IPS-15b (cell line): ENCODE measurements around the gene NDST1.

Experiments
- H3K27me3 ChIP-seq: one replicate; pipeline ENCODE4 v1.6.1; 2013; ENCODE audit warnings: low read length; ENCODE audit not compliant: control insufficient read depth, insufficient read depth
- H3K36me3 ChIP-seq: one replicate; pipeline ENCODE4 v1.6.1; 2013; ENCODE audit warnings: low read length; ENCODE audit not compliant: control insufficient read depth, insufficient read depth
- H3K4me1 ChIP-seq: one replicate; pipeline ENCODE4 v1.6.1; 2013; ENCODE audit warnings: mild to moderate bottlenecking, low read length; ENCODE audit not compliant: control insufficient read depth, insufficient read depth
- H3K4me3 ChIP-seq: one replicate; pipeline ENCODE4 v1.5.1; 2013; ENCODE audit warnings: low read depth, low read length
- H3K9ac ChIP-seq: one replicate; pipeline ENCODE4 v1.6.1; 2013; ENCODE audit warnings: low read depth, mild to moderate bottlenecking, low read length
- H3K9me3 ChIP-seq: one replicate; pipeline ENCODE4 v1.6.1; 2013; ENCODE audit warnings: mild to moderate bottlenecking, low read length; ENCODE audit not compliant: control insufficient read depth, insufficient read depth

Gene NDST1

DNA sequence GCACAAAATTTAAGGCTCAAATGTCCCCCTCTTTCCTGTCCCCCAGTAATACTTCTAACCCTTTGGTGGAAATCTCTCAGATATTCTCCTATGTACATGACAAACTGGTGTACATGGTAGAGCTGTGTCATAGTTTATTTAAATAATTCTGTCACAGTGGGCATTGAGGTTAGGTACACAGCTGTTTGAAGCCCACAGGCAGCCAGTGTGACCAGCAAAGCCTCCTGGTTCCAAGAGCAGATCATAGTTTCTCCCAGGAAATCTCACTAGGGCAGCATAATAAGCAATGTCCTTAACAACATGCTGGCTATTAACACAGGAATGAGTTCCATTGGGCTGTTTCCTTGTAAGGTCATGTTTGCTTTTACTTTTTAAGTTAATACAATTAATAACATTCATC is 63.9 kb downstream of the NDST1 start:
- Histone ChIP-seq H3K4me3 (no peak overlapping the region), H3K27me3 (no peaks in the 10 kb centered on the region), H3K4me1 (no peaks in the 10 kb centered on the region), H3K9ac (no peak overlapping the region), H3K9me3 (no peaks in the 10 kb centered on the region), H3K36me3 (no peaks in the 10 kb centered on the region)

DNA sequence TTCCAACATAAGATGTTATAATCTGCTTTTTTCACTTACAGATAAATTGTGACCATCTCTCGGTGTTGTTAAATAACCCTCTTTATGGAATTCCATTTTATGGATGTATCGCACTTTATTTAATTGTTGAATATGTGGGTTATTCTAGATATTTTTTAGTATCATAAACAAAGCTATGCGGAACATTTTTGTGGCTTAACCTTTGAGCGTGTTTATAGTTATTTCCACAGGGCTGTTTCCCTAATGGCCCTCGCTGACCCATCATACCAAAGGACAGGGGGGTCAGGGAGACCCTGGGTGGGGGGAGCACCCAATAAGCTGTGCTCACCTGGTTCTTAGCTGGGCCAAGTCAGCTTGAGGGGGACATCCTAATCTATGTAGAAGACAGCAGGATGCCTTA is 65.3 kb downstream of the NDST1 start:
- no peaks in the 10 kb centered on the region for H3K27me3 ChIP-seq
- H3K9me3 ChIP-seq = no peaks in the 10 kb centered on the region

DNA sequence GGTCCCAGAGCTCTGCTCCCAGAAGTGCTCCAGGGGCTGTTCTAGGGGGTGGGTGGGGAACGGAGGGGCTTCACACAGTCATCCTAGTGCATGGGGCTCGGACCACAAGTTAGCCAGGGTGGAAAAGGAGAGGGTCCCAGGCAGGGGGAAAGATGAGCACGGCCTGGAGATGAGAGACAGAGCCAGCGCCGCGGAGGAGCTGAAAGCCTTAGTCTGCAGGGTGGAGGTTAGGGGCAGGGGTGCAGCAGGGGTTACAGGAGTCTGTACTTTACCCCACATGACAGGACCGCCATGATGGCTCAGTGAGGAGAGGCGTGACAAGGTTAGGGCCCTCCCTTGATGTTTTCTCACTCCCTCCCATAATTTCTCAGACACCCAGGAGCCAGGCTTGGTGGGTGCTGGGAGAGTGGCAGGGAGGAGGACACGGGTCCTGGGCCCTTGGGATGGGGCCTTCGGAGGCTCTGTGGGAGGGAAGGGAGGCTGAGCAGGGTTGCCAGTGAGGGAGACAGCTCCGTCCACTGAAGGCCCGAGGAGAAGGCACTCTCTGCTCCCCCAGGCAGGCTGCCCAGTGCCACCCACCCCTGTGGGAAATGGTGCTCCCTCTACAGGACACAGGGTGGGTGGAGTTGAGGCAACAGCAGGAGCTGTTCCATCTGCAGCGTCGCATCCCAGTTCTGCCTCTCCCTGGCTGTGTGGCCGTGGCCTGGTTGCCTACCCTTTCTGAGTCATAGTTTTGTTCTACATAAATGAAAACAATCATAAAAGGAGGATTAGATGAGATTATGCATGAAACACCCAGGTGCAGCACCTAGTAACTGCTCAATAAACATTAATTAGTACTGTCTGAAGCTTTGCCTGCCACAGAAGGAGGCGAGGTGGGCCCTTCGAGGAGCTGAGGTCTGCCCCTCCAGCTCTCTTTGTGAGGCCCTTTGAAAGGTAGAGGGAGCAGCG is 66.2 kb downstream of the NDST1 start:
- H3K27me3 ChIP-seq = no peaks in the 10 kb centered on the region
- no peaks in the 10 kb centered on the region for H3K9me3 ChIP-seq
- H3K36me3 ChIP-seq = no peaks in the 10 kb centered on the region
- H3K4me1 ChIP-seq = no peaks in the 10 kb centered on the region
- no peak overlapping the region for H3K9ac ChIP-seq
- H3K4me3 ChIP-seq = no peak overlapping the region

More for the DNA sequence above, 65.3 kb downstream of the NDST1 start:
- Histone ChIP-seq H3K9ac (no peak overlapping the region), H3K4me3 (no peak overlapping the region), H3K36me3 (no peaks in the 10 kb centered on the region), H3K4me1 (no peaks in the 10 kb centered on the region)

DNA sequence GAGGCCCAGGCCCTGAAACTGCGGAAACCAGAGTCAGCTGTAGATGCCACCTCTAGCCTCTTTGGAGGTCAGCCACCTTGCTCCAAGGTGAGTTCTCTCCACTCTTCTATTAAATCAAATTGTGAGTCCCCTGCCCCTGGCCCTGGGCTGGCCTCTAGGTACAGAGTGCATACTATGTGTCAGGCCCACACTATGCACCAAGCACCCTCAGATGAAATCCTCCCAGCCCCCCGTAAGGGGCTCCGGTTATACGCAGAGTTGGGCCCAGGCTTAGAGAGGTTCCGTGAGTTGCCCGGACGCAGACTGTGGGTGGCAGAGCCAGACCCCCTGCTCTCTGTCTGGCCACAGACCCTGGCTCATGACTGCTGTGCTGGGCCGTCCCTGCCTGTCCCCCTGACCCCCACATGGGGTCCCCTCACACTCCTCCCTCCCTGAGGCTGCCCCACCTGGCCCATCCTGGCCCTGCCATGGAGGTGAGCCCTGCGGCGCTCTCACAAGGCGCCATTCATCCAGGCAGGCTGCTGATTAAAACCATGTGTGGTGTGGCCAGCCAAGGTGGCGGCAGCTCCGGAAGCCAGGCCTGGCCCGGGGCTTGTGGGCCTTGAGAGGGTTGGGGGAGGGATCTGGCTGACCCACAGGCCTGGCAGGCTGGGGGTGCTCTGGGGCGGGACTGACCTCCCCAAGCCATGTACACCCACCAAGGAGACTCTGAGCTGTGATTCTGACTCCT is 67.1 kb downstream of the NDST1 start:
- Histone ChIP-seq H3K9ac (no peak overlapping the region), H3K9me3 (no peaks in the 10 kb centered on the region), H3K4me3 (no peak overlapping the region), H3K4me1 (no peaks in the 10 kb centered on the region), H3K27me3 (no peaks in the 10 kb centered on the region), H3K36me3 (no peaks in the 10 kb centered on the region)

DNA sequence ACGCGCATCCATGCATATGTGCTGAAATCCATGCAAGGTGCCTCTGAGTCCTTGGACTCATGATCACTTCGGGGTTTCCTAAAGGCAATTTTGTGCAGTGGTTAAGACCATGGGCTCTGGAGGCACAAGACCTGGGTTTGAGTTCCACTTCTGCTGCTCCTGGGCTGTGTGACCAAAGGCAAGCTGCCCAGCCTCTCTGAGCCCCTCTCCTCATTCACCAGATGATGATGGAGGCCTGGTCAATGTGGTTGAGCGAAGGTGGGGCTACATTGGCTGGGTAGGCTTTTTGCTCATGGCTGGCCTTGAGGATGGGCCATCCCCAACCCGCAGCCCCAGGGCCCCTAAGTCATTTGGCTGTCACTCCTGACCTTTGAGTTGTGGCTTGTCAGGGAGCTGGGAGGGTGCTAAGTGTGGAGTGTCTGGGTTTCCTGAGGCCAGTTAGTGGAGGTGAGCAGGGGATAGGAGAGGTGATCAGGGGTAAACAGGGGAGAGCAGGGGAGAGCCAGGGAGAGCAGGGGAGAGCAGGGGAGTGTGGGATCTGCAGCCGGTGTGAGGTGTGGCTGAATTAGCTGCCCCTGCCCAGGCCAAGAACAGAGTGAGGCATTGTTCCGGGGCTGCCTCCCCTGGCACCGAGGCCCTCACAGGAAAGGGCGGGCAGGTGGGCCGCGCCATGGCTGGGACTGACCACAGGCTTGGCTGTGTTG is 68.0 kb downstream of the NDST1 start:
- no peaks in the 10 kb centered on the region for H3K36me3 ChIP-seq
- H3K4me1 ChIP-seq = no peaks in the 10 kb centered on the region
- no peaks in the 10 kb centered on the region for H3K9me3 ChIP-seq
- H3K4me3 ChIP-seq = no peak overlapping the region
- no peaks in the 10 kb centered on the region for H3K27me3 ChIP-seq
- no peak overlapping the region for H3K9ac ChIP-seq

DNA sequence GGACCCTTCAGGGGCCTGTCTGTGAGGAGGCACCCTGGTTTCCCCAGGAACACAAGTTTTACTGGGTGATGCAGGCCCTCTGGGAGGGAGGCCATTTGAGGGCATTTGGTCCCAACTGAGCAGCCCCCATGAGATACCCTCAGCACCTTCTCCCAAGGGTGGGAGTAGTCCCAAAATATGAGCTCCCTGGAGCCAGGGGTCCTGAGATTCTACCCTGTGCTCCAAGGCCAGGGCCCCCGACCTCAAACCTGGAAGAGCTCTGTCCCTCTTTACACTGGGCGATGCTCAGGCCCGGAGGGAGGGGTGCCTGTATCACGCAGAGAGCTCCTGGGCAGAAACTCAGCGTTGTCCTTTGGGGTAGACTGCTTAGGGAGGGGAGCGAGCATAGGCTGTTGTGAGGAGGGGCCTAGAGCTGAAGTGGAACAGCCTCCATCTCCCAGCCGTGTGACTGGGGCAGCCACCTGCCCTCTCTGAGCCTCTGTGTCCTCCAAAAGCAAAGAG is 68.6 kb downstream of the NDST1 start:
- H3K27me3 ChIP-seq = no peaks in the 10 kb centered on the region
- H3K4me1 ChIP-seq = no peaks in the 10 kb centered on the region
- no peaks in the 10 kb centered on the region for H3K36me3 ChIP-seq
- H3K9ac ChIP-seq = no peak overlapping the region
- no peaks in the 10 kb centered on the region for H3K9me3 ChIP-seq
- no peak overlapping the region for H3K4me3 ChIP-seq

DNA sequence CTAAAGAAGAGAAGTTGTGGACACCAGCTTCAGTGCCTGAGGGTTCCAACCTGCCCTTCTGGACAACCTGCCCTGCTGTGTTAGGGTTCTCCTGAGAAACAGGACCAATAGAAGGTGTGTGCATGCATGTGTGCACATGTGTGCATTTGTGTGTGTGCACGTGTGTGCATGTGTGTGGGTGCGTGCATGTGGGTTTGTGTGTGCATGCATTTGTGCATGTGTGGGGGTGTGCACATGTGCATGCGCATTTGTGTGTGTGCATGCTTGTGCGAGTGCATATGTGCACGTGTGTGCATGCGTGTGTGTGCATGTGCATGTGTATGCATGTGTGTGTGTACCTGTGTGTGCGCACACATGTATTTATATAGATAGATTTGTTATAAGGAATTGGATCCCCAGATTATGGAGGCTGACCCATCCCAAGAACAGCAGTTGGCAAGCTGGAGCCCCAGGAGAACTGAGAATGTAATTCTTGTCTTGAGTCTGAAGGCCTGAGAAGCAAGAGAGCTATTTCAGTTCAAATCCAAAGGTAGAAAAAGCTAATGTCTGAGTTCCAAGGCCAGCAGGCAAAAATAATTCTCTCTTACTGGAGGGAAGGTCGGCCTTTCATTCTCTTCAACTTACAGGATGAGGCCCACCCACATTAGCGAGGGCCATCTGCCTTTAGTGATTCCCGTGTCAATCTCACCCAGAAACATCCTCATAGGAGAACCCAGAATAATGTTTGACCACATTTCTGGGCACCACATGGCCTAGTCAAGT is 69.6 kb downstream of the NDST1 start:
- Histone ChIP-seq H3K36me3 (no peaks in the 10 kb centered on the region), H3K27me3 (no peaks in the 10 kb centered on the region), H3K9me3 (no peaks in the 10 kb centered on the region), H3K4me1 (no peaks in the 10 kb centered on the region), H3K9ac (no peak overlapping the region), H3K4me3 (no peak overlapping the region)

DNA sequence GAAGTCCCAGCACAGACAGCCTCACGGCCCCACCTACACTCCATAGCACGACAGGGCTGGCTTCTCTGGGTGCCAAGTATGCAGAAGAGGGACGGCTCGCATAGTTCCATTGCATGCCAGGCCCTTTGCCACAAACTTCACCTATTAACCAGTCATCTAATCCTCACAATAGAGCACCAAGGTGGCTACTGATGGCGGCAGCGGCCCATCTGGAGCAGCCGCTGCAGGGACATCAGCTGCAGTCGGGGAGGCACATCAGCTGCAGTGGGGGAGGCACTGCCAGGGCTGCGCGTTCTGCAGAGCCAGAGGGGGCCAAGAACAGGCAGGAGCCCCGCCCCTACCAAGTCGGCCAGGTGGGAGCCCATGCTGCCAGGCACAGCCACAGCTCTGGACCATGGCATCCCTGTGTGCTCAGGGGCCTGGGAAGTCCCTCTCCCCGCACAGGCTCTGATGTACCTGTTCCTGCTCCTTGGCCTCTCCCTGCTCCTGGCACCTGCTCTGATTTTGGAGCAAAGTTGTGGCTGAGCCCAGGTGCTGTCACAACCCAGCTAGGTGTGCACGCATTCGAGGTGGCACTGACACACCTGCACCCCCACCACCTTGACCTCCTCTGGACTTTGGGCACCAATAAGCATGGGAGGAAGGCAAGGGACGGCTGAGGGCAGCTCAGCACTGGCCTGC is 71.0 kb downstream of the NDST1 start:
- Histone ChIP-seq H3K4me1 (no peaks in the 10 kb centered on the region), H3K4me3 (no peak overlapping the region), H3K9ac (no peak overlapping the region), H3K36me3 (no peaks in the 10 kb centered on the region), H3K27me3 (no peaks in the 10 kb centered on the region), H3K9me3 (no peaks in the 10 kb centered on the region)

DNA sequence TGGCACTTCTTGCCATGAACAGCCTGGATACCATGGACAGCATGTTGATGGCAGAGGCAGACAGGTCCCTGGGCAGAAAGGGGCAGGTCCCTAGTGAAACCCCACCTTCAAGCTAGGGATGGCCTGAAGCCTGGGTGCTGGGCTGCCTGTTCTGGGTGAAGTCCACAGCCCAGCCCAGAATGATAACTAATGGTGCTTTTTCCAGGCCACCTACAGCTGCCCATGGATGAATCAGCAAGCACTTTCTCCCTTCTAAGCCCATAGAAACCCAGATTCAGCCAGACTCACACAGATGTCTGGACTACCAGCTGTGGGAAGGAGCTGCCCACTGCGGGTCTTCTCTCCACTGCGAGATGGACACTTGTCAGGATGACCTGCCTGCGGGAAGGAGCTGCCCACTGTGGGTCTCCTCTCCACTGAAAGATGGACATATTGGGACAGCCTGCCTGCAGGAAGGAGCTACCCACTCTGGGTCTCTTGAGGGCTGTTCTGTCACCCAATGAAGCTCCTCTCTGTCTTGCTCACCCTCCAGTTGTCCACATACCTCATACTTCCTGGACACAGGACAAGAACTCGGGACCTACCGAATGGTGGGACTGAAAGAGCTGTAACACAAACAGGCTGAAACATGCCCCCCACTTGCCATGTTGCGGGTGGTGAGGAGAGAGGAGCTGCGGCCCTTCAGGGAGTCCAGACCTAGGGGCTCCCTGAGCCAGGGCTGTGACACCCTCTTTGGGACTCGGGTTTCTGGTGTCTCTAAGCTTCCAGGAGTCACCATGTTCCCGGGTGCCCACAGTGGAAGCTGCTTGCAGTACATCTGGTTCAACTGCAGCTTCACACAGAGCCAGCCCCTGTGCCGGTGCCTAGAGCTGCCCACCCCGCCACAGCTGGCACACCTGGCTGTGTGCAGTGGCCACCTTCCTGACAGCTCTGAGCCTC is 71.8 kb downstream of the NDST1 start:
- Histone ChIP-seq H3K27me3 (no peaks in the 10 kb centered on the region), H3K9ac (no peak overlapping the region), H3K4me1 (no peaks in the 10 kb centered on the region)

DNA sequence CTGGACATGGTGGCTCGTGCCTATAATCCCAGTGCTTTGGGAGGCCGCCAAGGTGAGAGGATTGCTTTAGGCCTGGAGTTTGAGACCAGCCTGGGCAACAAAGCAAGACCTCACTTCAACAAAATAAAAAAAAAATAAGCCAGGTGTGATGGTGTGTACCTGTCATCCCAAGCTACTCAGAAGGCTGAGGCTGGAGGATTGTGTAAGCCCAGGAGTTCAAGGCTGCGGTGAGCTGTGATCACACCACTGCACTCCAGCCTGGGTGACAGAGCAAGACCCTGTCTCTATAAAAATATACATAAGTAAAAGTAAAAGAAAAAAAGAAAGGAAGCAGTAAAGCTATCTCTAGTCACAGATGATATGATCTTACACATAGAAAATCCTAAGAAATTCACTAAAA is 73.0 kb downstream of the NDST1 start:
- no peak overlapping the region for H3K4me3 ChIP-seq
- no peaks in the 10 kb centered on the region for H3K36me3 ChIP-seq
- no peaks in the 10 kb centered on the region for H3K27me3 ChIP-seq
- no peaks in the 10 kb centered on the region for H3K9me3 ChIP-seq
- no peaks in the 10 kb centered on the region for H3K4me1 ChIP-seq
- no peak overlapping the region for H3K9ac ChIP-seq

More for the DNA sequence above, 71.8 kb downstream of the NDST1 start:
- no peaks in the 10 kb centered on the region for H3K9me3 ChIP-seq
- no peaks in the 10 kb centered on the region for H3K36me3 ChIP-seq
- H3K4me3 ChIP-seq = no peak overlapping the region
